LHCN-M2 (cell line): ENCODE results near the gene TASOR2. TPM values are rescaled to one million over a fixed set of nuclear protein-coding genes. Genes with fewer than 3 reads are reported as not detected.

Experiments
- DNase-seq: peaks from one replicate; pipeline ENCODE4 v3.0.0-alpha.2; 2012; ENCODE audit warnings: low read depth
- total RNA-seq: library from RNA; depleted of rRNA; stranded (reverse); fragments of >200 nt; gene quantifications from 2 replicates; pipeline ENCODE4 v1.2.3, GENCODE V29; 2014

Gene TASOR2
- total RNA-seq, 1 experiment from 2014 or later: 56.6 TPM

DNA sequence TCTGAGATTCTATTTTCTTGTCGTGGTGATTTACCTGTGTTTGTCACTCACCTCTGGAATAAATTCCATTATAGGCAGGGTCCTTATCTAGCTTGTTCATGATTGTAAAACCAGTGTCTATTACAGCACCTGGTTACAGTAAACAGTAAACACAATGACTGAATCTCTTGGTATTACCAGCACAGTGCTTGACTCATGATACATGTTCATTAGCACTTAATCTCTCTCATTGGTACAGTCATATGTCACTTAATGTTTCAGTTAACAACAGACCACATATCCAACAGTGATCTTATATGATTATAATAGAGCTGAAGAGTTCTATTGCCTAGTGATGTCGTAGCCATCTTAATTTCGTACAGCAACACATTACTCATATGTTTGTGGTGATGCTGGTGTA lies 1.6 kb upstream of the TASOR2 start:
- peak; percentile 5 for DNase-seq

DNA sequence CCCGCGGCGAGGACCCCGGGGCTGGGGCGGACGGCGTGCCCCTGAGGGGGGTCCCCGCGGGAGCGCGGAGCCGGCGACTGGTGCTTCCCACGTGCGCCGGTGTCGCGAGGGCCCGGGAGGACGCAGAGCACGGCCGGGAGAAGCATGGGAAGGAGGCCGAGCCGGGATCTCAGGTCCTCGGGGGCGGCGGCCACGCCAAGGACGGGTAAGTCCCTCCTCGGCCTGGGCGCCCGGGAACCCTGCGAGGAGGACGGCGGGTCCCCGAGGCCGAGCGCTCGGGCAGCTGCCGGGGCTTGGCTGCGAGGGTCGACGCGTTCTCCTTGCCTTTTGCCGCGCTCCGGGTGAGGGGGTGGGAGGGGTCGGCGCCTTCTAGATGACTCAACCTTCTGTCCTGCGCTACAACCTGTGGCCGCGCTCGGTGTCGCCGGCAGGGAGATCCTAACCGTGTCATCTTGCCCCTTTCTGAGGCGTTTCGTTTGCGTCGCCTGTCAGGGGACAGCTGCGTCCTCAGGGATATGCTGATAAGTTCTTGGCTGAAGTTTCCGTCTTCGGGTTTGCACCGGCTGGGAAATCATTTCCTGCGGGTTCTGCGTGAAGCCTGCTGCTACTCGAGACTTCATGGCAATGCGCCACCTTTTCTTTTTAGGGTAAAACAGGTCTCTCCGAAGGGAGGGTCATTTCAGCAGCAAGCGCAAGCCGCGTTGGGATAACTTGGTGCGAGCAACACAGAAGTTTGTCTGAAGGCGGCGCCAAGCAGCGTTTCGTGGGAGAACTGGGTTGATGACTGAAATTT lies 529 bp downstream of the TASOR2 start:
- DNase-seq: peak; percentile 72

DNA sequence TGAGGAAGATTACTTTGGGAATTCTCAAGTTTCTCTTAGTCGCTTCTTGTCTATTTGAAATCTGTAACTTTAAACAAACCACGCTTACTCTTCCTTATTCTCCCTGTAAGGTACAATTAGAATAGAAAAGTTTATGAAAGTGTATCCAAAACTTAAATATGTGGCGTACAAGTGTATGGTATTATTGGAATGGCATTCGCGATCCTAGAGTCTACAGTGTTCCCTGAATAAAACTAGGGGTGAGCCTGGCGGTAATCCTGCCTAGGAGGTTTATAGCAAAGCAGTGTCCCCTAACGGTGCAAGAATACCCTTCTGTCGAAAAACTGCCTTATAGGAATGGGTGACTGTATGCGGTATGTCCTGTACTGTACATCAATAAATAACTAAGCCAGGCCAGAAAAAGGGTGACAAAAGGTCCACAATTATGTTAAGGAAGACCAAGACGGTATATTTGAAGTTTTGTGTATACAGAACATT lies 1.2 kb downstream of the TASOR2 start:
- DNase-seq: peak; percentile 40

DNA sequence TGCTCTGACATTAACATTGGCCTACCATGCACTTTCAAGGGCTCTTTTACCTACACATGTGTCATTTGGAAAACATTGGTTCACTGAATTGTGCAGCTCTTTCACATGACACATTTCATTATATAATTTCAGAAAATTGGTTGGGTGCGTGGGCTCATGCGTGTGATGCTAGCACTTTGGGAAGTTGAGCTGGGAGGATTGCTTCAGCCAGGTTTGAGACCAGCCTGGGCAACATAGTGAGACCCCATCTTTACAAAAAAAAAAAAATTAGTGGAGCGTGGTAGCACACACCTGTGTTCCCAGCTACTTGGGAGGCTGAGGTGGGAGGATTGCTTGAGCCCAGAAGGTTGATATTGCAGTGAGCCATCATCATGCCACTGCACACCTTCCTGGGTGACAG lies 3.9 kb downstream of the TASOR2 start:
- DNase-seq: no peak

DNA sequence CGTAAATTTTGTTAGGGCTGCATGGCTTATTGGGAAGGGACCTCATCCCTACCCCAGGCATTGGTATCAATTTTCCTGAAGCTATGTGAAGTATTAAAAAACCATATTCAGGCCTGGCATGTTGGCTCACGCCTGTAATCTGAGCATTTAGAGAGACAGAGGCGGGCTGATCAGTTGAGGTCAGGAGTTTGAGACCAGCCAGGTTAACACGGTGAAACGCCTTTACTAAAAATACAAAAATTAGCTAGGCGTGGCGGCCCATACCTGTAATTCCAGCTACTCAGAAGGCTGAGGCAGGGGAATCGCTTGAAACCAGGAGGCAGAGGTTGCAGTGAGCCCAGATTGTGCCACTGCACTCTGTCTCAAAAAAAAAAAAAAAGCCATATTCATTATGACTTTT lies 7.1 kb downstream of the TASOR2 start:
- no peak for DNase-seq

DNA sequence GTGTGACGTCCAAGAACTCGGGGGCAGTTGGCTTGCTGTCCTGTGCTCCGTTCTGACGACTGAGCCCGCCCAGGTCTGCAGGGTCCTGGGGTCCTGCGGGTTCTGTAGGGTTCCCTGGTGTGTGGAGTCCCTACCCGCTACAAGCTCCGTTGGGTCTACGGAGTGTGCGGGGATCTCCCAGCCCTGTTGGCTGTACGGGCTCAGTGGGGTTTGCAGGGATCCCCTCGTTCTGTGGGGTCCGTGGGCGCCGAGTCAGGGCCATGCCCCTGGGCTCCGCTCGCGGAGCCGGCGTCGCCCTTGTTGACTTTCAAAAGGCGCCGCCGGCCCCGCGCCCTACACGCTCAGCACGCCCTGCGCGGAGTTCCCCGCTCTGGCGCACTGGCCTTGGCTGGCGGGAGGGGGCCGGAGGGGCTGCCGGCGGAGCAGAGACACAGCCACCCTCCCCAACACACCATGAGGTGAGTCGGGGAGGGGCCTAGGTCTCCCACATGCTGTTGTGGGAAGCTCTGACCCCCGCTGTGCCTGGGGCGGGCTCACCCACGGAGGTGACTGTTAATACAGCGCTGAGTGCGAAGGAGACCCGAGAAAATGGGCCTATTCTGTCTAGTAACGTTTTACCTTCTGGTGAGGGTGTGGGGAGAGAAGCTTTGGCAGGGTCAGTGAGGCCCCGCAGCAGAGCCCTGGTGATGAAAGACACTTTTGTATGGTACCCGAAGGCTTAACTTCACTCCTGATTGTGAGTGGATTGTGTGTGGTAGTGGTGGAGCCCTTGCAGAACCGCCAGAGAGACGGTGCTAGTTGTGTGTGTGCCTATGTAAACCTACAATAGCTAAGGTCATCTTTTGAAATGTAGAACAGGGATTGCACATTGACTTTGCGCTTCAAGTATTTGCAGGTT lies 8.1 kb downstream of the TASOR2 start:
- no peak for DNase-seq

DNA sequence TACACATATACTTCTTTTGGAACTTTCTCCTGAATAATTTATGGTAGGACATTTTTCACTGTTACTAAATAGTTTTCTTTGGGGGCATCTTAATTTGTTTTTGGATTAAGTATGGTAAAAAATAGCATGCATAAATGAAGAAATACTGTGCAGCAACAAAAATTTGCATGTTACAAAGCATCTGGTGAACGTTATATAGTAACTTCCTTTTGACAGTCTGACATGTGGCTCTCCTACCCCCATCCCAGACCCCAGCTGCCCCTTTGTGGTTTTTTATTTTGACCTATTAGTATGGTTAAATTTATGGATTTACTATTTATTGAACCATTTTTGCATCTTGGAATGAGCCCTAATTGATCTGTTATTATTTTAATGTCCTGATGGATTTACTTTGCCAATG lies 9.9 kb downstream of the TASOR2 start:
- no peak for DNase-seq

DNA sequence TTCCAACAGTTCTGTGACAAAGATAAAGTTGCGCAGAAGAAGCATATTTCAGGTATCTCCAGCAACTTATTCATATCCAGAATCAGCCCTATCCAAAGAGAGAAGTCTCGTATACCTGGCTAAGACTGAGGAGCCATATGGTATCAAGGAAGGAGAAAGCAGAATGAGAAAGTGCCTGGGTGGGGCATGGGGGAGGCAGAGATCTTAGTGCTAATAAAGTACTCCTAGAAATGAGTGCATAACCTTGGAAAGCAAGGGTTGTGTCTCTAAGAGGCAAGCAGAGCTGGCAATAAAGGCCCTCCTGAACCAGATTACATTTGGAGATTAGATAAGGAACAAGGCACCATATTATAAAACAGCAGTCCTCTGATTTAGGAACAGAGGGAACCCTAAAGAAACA lies 12.7 kb downstream of the TASOR2 start:
- DNase-seq: no peak

DNA sequence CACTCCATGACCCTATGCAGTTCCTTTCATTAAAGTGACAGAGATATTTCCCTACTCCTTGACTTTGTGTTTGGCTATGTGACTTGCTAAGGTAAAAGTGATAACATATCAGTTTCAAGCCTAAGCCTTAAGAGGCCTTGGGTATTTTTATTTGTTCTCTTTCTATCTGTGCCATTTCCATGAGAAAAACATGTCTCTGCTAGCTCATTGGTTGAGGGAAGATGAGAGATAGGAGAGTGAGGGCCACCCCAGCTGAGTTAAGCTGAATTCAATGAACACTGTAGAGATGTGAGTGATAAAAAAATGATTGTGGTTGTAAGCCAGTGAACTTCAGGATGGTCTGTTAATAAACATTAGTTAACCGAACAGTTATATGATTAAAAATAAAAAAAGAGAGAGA lies 13.4 kb downstream of the TASOR2 start:
- DNase-seq: no peak

DNA sequence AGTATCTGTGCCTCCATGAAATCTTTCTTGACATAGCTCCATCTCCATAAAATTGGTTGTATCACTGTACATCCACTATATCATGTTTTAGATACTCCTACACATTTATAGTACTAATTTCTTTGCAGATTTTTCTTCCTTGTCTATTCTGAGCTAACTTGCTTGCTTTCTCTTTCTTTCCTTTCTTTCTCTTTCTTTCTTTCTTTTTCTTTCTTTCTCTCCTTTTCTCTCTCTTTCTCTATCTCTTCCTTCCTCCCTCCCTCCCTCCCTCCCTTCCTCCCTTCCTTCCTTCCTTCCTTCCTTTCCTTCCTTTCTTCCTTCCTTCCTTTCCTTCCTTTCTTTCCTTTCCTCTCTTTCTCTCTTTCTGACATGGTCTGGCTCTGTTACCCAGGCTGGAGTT lies 23.7 kb downstream of the TASOR2 start:
- no peak for DNase-seq

DNA sequence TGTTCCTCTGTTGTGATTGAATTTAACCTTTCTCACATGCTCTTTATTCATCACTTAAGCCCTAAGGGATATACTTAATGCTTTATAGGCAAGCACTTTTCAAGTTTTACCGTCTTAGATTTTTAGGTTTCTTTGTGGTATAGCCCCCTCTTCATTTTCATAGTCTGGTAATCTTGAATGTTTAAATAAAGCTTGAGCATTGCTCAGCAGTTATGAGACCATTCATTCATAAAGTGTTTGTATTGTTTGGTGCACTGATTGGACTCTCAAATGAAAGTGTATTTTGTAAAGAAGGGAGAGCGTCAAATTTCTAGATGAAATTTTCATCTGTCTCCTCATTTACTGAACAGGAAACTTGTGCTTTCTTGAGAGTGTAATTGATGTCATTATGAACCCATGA lies 25.2 kb downstream of the TASOR2 start:
- DNase-seq: no peak

DNA sequence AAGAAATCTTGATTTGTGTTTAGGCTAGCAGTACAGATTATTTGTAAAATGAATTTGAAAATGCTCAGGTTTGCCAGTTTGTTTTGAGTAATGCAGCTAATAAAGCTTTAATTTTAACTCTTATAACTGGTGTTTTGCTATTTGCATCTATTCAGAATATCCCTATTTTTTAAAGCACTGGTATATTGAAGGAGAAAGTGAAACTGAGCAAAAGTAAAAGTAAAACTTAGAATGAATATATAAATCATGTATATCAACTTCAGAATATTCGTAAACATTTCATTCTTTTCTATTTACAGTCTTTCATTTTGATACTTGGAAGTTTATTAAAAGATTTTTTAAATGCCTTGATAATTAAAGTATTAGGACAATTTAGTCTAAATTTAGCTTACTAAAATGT lies 26.2 kb downstream of the TASOR2 start:
- DNase-seq: no peak

DNA sequence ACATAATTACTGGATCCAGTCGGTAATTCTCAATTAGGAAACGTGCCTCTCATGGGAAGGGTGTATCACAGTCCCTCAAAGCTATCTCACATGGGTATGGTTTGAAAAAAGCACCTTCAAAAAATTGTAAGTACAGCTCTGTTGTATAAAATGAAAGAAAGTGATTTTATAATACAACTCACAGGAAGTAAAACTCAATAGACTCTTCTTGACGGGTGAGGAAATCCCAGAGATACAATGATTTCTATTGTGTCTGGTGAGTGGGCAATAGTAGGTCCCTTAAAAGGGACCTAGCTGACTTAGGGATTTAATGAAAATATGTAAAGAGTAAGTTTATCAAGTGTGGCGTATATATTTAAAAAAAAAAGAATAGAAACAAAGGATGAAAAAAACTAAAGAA lies 27.0 kb downstream of the TASOR2 start:
- DNase-seq: no peak

DNA sequence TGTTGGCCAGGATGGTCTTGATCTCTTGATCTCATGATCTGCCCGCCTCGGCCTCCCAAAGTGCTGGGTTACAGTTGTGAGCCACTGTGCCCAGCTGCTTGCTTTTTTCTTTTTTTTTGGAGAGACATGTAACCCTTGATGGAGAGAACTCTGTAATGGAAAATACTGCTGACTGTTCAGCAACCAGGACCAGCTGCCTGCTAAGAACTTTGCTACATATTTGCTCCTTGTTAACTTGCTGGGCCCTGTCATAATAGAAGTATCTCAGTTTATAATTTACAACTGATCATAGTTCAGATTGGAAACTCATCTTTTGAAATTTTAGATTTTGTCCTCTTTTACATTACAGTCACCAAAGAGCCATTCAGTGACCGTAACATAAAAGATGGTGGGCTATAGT lies 34.9 kb downstream of the TASOR2 start:
- DNase-seq: peak; percentile 2

DNA sequence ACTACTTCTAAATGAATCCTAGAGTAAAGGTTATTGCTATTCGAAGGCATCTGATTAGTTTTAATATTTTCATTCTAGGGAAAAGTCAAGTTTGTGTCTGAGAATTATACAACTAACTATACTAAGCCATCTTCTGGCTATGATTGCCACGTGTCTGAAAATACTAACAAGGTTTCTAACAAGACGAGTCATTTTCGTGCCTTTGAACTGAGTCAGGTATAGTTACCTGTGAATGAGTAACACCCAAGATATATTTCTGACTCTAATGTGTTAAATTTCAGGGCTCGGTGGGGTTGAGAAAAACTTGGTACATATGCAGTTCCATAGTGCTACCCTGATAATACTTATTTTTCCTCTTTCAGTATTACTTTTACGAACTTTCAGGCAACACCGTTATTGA lies 35.5 kb downstream of the TASOR2 start:
- DNase-seq: no peak

DNA sequence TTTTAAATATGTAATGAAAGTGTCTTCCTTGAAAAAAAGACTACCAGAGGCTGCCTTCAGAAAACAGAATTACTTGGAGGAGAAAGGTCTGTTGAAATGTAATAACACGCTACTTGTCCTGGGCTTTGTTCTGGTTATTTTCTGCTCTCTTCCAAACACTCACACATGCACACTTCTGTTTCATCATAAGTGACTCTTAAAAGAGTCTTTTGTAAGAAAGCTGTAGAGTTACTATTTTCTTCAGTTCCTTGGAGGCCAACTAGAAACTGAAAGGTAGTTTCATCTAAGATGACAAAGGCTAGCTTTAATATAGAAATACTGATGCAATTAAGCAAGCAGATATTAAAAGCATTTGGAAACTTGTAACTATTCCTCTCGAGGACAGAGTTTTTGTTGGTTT lies 39.1 kb downstream of the TASOR2 start:
- DNase-seq: no peak

DNA sequence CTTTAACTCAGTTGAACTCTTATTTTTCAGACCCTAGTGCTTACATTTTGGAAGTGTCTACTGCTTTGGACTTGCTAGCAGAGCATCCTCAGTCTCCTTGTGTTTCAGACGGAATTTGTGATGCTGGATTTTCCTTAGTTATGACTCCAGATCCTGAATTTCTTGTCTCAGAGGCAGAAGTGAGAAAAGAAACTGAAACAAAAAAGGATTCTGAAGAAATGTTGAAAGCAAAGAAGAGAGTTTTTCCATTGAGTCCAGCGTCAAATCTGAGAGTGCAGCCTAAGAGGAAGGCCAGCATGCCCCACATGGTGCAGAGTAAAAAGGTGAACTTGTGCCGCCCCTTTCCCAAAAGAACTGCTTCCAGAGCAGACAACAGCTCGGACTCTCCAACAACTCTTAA lies 46.1 kb downstream of the TASOR2 start:
- no peak for DNase-seq

DNA sequence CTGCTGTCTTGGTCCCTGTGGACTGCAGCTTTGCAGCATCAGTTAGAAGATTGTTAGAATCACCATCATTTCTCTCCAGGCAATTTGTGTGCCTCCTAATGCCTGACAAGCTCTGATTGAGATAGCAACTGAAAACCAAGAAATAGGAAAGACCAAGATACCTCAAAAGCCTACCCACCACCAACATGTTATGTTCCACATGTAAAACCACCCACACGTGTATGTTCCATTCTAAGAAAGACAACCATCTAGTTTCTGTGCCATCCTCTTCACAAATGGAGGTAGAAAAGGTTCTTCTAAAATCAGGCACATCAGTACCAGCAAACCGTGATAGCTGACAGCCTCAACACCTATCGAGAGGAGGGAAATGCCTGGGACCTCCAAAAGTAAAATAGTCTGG lies 46.9 kb downstream of the TASOR2 start:
- DNase-seq: no peak

DNA sequence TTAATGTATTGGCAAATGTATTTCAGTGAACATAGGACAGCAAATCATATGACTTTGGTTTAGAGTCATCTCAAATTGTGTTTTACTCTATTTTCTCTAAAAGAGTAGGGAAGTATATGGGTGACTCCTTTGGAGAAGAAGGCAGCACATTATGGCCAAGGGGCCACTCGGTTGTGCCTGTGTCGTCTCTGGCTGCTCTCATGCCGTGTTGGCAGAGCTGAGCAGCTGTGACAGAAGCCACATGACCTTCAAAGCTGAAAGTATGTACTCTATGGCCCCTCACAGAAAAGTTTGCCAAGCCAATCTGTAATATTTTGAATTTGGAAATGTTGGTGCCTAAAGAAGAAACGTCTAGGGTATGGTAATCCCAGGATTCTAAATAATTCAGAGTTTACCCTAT lies 47.5 kb downstream of the TASOR2 start:
- no peak for DNase-seq
